ENCODE results near the gene KIFC3. TPM values are rescaled to one million over a fixed set of nuclear protein-coding genes. Genes with fewer than 3 reads are reported as not detected.
"Not testable (repeated sequence)": the region's sequence is repeated elsewhere in the genome, so short reads cannot be mapped to it uniquely, and the experiment has no call there.

The KIFC3 gene
- total RNA-seq, 1 donor from 2014 or later: 55.3 TPM

GRCh38 chr16:57826706-57827625 lies 24.7 kb upstream of the KIFC3 start:
- DNase-seq (ENCODE audit: missing footprints): no peak
- intact Hi-C loops (cut with DNase I): loop anchor here (5.0 kb wide), 1 partner anchor 40 kb away; no protein-coding TSS in a partner anchor
- peak; percentile 53 for ATAC-seq

GRCh38 chr16:57826052-57826451 lies 23.8 kb upstream of the KIFC3 start:
- intact Hi-C loops (cut with DNase I): loop anchor here (5.0 kb wide), 1 partner anchor 39 kb away; no protein-coding TSS in a partner anchor
- no peak for ATAC-seq
- DNase-seq (ENCODE audit: missing footprints): no peak

- no peak for ATAC-seq
- no peak for DNase-seq (ENCODE audit: missing footprints)
- intact Hi-C loops (cut with DNase I): loop anchor here (5.0 kb wide), 1 partner anchor 38 kb away; no protein-coding TSS in a partner anchor
Observed at GRCh38 chr16:57825298-57826044, 23.2 kb upstream of the KIFC3 start.

GRCh38 chr16:57824888-57825287 lies 22.6 kb upstream of the KIFC3 start:
- ATAC-seq: no peak
- intact Hi-C loops (cut with DNase I): loop anchor here (5.0 kb wide), 1 partner anchor 38 kb away; no protein-coding TSS in a partner anchor
- no peak for DNase-seq (ENCODE audit: missing footprints)

GRCh38 chr16:57823836-57824235 lies 21.5 kb upstream of the KIFC3 start:
- no peak for ATAC-seq
- DNase-seq (ENCODE audit: missing footprints): no peak
- intact Hi-C loops (cut with DNase I): no loop called here

- intact Hi-C loops (cut with DNase I): no loop called here
Observed at GRCh38 chr16:57822856-57823255, 20.6 kb upstream of the KIFC3 start.

GRCh38 chr16:57822018-57822553 lies 19.8 kb upstream of the KIFC3 start:
- ATAC-seq: no peak
- no peak for DNase-seq (ENCODE audit: missing footprints)
- intact Hi-C loops (cut with DNase I): no loop called here

More at GRCh38 chr16:57822856-57823255, 20.6 kb upstream of the KIFC3 start:
- no peak for ATAC-seq
- no peak for DNase-seq (ENCODE audit: missing footprints)

GRCh38 chr16:57821149-57821971 lies 19.1 kb upstream of the KIFC3 start:
- no peak for ATAC-seq
- intact Hi-C loops (cut with DNase I): no loop called here

GRCh38 chr16:57818377-57819064 lies 16.2 kb upstream of the KIFC3 start:
- no peak for DNase-seq (ENCODE audit: missing footprints)
- ATAC-seq: no peak
- intact Hi-C loops (cut with DNase I): no loop called here

More at GRCh38 chr16:57821149-57821971, 19.1 kb upstream of the KIFC3 start:
- no peak for DNase-seq (ENCODE audit: missing footprints)

- no peak for DNase-seq (ENCODE audit: missing footprints)
- ATAC-seq: no peak
- intact Hi-C loops (cut with DNase I): no loop called here
Observed at GRCh38 chr16:57817680-57818079, 15.4 kb upstream of the KIFC3 start.

- intact Hi-C loops (cut with DNase I): no loop called here
- DNase-seq (ENCODE audit: missing footprints) (peak; percentile 91), ATAC-seq (peak; percentile 96)
Observed at GRCh38 chr16:57815987-57816745, 13.9 kb upstream of the KIFC3 start.

GRCh38 chr16:57814896-57815295 lies 12.6 kb upstream of the KIFC3 start:
- no peak for ATAC-seq

GRCh38 chr16:57813466-57813865 lies 11.2 kb upstream of the KIFC3 start:
- DNase-seq (ENCODE audit: missing footprints): no peak
- intact Hi-C loops (cut with DNase I): no loop called here

More at GRCh38 chr16:57814896-57815295, 12.6 kb upstream of the KIFC3 start:
- intact Hi-C loops (cut with DNase I): no loop called here
- DNase-seq (ENCODE audit: missing footprints): no peak

GRCh38 chr16:57811340-57811739 lies 9.0 kb upstream of the KIFC3 start:
- DNase-seq (ENCODE audit: missing footprints); ATAC-seq; intact Hi-C loops (cut with DNase I): not testable (repeated sequence)

More at GRCh38 chr16:57813466-57813865, 11.2 kb upstream of the KIFC3 start:
- no peak for ATAC-seq

GRCh38 chr16:57810197-57811031 lies 8.1 kb upstream of the KIFC3 start:
- peak; percentile 92 for DNase-seq (ENCODE audit: missing footprints)
- intact Hi-C loops (cut with DNase I): no loop called here
- ATAC-seq: peak; percentile 78

Measured in Right ventricle myocardium inferior (tissue), 1 donor.